GM18907 (cell line): ENCODE measurements around the gene FAM170B.

ENCODE experiments used
- ATAC-seq: cut with Tn5 transposase; IDR thresholded peaks from one replicate; pipeline ENCODE4 v1.9.1; 2021; ENCODE audit warnings: mild to moderate bottlenecking, moderate library complexity; ENCODE audit not compliant: unreplicated experiment

The FAM170B gene

DNA sequence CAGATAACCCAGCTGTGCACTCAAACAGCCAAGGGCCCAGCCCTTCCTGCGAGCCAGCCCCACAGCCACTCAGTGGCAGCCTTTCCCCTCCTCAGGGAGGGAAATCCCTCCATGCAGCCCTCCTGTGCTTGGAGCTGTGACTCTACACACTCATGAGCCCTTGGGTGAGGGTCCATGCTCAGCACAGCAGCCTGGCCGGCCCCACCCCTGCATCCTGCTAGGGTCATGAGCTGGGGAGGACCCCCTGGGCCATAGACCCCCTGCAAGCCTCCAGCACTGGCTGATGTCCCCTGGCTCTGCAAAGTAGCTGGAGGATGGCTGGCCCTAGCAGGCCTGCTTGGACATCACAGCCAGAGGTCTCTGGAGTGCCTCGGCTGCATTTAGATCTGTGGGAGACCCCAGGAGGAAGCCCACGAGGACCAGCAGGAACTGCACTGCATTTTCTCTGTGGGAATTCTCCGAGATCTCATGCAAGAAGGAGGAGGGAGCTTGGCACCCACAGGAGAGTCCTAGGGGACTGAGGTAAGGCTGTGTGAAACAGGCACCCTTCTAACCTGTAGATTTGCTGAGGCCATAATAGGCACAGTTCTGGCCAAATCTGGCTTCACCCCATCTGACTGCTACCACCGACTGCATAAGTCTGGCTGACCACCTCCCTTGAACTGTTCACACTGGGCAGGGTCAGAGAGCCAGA is 37.0 kb upstream of the FAM170B start:
- ATAC-seq = no peak

DNA sequence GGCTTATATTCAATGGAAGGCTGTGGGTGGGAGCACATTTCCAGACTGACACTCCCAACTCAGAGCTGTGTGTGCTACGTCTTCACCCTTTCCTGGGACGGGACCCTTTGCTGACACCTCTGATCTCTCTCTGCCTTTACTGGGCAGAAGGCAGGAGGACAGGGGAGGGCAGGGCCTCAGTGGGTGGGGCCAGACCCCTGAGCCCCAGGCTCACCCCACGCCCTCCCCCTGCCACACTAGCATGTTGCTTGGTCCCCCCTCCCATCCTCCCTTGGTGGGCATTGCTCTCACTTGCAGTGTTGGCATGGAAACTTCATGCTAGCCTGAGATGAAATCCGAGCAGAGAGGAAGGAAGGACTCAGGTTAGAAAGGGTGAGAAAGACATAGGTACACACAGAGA is 36.0 kb upstream of the FAM170B start:
- ATAC-seq = no peak

DNA sequence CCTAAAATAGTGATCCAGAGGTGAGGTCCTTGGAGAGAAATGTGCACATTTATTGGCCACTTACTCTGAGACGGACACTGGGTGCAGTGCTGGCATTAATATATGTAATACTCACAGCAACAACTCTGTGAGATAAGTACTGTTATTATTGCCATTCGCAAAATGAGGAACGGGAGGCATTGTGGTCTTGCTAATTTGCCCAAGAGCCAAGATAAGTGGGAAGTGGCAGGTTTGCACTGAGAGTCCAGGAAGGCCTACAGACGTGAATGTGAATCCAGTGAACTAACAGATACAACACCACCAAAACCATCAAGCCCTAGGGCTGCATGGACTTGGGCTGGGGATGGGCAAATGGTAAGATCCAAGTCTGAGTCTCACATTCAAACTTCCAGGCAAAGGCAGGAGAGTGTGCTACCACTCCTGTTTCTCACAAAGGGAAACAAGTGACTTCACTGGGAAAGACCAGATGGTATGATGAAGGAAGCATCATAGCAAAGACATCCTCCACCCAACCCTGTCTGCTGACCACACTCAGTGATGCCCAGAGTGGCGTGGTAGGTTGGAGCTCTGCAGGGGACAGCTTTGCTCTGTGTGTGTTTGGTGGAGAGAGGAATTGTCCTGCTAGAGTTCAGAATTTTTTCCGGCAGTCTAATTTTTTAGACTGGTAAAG is 35.1 kb upstream of the FAM170B start:
- no peak for ATAC-seq

DNA sequence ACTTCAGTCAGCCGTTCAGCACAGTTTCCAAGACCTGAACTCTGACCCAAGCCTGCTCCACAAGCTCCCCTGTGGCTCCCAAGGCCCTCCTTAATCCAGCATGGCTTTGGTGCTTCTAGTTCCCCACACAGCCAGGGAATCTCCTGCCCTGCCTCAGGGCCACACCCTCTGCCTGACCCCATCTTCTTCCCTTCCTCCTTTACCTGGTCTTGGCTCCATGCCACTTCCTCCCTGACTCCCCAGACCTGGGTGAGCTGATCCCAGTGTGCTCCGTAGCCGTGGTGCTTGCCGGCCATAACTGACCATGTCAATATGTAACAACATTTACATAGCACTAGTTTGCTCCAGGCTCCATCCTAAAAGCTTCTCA is 34.3 kb upstream of the FAM170B start:
- ATAC-seq = no peak

DNA sequence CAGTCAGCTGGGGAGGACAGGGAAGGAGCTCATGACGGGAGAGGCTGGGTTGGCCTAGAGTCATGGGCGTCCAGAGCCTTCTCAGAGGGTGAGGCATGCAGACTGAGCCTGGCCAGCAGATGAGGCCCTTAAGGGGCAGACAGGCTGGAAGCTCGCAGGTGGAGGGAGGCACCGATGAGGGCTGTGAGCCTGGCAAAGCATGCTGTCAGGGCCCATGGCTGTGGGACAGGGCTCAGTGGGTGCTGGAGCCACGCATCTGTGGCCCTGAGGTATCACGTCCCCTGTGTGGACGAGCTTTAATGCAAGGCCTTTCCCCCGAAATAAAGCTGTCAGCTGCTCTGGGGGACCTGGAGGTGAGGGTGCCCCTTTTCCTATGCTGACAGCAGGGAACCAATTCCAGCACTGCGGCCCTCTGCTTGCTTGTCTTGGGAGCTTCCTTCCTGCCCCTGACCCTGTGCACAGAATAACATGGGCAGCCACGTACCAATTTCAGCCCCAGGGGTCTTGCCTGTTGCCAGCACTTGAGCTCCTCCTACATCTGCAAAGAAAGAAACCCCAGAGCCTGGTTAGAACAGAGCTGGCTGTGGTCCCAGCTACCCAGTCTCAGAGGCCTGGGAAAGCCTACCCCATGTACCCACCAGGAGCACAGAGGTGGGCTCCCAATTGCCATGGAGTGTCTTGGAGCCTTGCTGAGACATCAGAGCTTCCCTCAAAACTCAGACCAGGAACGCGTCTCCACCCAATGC is 33.8 kb upstream of the FAM170B start:
- no peak for ATAC-seq

DNA sequence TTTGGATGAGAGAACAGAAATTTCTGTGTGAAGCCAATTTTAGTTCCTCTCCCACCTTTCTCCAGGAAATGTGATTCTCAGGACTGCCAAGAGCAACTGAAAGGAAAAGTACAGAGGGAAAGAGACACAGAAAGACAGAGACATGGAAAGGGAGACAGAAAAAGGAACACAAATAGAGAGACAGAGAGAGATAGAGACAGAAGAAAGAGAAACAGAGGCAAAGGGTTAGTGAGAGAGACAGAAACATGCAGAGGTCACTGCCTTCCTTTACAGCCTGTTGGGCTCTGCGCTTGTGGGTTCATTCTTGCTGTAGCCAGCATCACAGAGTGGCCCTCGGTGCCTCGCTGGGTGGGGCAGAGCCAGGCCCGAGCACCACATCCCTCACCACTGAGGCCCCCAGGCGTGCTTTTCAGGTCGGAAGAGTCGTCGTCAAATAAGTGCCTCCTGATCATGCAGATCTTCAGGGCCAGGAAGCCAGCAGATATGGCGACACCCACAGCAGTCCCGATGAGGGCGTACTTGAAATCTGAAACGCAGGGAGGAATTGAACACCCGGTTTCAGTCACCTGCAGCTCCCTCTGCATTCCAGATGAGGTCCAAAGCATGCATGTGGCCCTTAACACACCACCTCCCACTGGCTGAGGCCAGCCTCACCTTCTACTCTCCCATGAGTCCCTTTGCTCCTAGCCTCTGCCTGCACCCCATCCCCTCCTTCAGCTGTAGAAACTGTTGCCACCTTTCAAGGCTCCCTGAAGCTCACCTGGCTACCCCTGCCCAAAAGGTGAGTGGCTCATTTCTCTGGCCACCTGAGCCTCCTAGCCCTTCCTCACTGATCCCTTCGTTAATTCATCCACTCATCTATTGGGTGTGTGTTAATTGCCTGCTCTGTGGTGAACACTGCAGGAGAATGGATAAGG is 32.9 kb upstream of the FAM170B start:
- ATAC-seq = no peak

DNA sequence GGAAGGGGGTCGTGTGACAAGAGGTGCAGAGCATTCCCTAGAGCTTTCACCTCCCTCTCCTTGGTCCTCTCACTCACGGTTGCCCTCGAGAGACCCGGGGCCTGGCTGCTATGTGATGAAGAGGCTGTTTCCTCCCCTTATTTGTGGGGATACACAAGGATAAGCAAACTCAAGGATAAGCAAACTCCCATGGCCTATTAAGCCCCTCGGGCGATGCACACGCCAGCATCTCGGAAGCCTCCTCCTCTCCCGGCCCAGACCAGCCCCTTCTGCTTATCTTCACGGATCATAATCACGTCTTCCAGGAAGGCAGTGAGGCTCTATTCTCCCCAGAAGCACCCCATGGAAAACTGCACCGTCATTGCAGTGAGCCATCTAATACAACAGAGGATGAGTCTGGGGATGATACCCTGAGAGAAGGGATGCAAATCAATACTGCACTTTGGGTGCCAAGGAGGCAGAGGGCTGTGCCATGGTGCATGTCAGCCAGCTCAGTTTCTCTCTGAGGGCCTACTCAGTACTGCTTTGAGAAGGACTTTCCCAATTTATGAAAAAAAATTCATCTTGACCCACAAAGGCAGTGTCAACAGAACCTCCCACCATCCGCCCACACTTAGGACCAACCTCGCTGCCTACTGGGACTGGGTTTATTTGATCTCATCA is 32.1 kb upstream of the FAM170B start:
- ATAC-seq = no peak

DNA sequence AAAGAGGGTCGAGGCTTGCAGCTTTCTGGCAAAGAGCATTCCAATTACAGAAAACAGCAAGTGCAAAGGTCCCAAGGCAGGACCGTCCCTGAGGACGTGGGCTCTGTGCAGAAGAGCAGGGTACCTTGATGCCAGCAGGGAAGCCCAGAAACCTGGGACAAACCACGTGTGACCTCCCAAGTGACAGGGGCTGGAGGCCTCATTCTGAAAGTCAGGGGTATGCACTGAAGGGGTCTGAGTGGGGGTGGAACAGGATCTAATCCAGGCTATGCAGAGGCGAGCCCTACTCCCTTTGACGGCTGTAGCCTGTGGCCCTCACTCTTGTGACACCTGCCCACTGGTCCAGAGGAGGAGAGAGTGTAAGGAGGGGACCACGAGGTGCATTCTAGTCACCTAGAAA is 31.4 kb upstream of the FAM170B start:
- no peak for ATAC-seq

DNA sequence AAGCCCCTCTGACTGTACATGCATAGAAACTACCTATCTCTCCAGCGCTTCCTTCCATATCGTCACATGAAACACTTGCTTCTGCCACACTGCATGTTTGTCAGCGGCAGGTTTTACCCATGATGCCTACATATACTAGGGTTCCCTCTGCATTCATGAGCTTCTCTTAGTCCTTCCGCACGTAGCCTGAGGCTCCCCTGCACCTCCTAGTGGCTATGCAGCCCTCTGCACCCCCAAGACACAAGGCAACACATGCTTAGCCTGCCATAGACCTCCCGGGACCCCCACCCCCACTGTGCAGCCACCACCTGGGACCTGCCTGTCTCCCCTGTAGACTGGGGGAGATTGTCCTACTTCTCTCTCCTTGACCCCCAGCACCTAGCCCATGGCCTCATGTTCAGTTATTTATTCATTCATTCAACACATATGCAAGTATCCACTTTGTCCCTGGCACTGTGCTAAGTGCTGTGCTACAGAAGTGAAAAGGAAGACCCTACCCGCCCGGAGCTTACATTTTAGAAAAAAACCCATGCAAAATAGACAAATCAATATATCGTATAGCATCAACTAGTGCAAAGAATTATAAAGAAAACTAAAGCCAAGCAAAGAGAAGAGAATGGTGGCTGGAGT is 30.9 kb upstream of the FAM170B start:
- ATAC-seq = peak; percentile 85

DNA sequence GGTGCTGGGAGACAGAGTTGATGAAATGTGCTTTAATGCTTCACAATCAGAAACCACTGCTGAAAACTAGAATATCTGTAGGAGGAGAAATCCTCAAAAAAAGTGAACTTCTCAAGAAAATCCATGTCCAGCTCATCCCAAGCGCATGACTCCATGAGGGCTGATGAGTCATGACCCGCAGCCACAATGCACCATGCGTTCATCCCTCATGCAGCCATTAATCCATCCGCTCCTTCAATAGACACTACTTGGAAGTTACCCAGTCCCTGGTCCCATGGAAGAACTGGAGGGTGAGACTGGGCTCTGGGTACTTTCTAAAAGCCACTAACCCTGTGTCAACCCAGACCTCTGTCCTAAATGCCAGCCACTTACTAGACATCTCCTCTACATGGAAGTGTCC is 29.9 kb upstream of the FAM170B start:
- ATAC-seq = no peak

DNA sequence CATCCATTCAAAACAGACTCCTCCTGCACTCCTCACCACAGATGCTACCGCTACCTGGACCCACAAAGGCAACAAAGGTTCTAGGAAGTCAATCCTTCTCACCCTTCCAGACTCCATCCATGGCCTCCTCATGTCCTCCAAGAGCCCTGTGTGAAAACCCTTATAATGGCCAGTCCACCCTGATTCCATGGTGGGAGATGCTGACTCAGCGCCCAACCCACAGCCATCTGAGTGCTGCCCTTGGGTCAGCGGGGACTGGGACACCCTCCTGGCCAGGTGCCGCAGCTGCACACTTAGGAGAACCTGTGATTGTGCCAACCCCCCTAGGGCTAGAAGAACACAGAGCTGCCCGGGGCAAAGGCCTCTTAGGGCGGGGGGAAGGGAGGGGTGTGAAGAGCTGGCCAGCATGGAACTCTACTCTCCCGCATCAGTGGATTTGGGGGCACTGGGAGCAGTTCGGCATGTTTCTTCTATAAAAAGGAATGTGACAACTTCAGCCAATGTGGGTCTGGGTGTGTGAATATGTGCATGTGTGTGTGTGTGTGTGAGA is 29.0 kb upstream of the FAM170B start:
- ATAC-seq = no peak

DNA sequence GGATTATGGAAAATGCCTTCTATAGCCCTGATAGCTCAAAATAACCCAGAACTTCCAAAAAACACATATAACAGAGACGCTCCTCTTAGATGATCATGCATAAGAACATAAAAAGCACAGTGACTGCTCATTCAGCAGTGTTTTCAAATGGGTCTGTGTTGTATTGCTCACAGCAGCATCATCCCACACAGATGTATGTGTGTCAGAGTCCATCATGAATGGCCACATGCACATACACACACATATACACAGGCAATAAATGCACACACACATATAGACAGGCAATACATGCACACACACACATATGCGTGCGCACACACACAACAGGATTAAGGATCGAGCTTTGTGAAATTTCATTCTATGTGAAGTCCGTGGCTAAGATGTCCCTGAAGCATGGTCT is 28.2 kb upstream of the FAM170B start:
- no peak for ATAC-seq

DNA sequence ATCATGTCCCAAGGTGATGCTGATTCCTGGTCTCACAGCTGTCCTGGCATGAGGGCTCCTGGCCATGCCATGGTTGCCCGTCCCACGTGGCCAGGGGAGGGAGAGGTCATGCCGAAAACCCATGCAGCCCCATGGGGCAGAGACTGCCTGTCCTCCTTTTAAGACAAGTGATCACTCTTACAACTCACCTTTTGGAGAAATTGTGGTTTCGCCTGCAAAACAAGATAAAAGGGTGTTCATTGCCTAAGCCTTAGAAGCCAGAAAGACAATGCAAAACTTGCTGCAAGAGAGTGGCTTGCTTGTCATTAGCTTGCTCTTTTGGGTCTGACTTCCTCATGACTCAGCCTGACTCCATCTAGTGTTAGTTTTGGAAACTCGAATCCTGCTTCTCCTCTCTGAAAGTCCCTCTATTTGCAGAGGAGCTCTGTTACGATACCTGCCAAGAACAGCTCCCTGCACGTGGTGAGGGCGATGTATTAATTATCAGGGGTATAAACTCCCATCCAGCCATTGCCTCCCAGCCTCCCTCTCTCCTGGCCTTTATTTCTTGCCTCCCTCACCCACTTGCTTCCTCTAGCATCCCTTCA is 27.7 kb upstream of the FAM170B start:
- no peak for ATAC-seq

DNA sequence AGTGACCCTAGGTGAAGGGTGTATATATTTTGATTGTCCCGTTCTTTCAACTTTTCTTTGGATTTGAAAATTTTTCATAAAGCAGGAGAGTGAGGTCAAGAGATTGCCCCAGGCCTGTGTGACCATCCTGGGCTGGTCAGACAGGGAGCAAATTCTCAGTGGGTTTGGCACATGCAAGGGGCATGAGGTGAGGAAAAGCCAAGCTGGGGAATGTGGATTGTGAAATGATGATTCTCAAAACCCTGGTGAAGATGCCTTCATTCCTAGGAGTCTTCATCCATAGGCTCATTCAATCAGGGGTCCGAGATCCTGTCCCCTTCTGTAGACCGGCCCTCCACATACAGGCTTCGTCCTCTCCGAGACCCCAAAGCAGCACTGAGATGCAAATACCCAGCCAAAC is 27.0 kb upstream of the FAM170B start:
- no peak for ATAC-seq

DNA sequence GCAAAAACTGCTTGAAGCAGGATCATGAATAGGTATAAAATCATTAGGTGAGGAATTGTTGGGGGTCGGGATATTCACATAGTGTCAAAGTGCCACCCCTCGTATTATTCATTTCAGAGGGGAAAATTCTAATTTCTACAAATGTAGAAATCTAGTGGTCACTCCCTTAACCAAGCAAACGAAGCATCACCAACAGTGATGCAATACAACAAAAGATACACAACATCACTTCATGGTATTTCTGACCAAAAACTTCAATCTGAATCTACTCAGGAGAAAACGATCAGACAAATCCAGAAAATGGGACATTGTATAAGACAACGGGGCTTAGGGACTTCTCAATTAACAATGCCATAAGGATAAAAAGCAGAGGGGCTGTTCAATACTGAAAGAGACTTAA is 26.3 kb upstream of the FAM170B start:
- ATAC-seq = no peak

DNA sequence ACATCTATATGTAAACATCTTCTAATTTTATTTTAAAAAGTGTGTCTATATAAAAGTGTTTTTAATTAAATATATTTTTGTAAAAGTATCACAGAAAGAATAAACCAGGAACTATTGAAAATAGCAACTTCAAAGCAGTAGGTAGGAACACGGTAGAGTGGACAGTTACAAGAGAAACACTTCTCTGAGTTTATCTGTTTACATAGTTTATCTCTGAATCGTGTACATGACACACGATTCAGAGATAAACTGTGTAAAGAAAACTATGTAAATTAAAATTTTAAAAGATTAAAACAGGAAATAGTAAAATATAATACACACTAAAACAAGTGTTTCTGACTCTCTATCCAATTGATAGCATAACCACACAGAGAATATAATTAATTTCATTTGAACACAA is 25.1 kb upstream of the FAM170B start:
- ATAC-seq = no peak

DNA sequence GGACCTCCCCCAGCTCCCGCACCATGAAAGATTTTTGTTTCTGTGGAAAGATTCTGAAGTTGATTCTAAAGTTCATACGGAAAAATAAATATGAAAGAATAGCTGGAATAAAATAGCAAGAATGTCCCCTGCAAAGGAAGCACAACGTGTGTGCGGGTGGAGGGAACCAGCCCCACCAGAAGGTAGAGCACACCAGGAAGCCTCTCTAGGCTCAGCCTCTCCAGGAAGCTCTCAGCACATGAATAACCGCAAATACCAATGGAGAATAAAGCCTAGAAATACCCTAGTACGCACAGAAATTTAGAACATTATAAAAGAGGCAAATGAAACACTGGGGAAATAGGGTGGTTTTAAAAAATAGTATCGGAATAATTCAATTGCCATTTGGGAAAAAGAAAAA is 24.6 kb upstream of the FAM170B start:
- ATAC-seq = no peak

DNA sequence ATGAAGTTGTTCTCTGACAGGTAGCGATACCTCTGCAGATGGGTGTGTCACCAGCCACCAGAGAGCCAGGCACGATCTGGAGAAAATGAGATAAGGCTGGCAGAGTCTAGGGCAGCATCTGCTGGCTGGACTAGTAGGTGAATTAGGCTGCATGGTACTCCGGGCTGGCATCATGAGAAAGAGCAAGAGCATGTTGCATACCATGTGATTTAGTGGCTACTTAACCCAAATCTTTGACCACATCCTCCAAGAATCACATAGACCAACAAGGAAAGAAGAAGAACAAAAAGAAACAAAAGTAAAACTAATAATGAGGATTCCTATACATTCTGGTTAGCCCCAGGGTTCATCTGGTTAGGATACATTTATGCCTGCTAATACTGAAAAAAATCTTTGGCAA is 23.4 kb upstream of the FAM170B start:
- no peak for ATAC-seq

DNA sequence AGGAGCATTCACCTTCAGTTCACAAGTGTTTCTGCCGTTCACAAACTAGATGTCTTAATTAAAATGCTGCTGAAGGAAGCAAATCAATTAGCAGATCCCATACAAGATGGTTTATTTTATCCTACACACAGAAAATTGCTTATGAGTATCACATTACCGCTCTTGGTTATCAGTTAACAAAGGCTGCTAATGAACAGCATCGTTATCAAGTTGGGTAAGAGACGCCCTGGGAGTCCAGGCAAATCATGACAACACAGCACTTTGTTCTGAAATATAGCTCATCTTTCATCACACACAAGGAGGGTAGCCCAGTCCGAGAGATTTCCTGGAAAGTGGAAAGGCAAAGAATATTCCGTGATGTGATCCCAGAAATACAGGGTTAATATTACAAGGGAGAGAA is 20.8 kb upstream of the FAM170B start:
- no peak for ATAC-seq

DNA sequence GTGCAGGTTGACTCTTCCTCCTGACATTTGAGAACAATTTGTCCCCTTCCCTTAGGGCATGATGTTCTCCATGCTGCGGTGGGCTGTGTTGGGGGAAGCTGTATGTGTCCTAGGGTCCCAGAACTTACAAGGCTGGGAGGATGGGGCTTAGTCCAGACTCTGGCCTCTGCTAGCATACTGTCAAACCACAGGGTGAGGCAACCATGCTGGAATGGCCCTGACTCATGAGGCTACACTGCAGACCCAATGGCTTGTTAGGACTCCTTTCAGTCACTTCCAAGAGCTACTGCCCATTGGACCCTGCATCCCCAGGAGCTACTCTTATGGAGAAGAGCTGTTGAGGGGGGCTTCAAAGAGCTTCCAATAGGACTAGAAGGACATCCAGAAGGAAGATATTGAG is 20.1 kb upstream of the FAM170B start:
- ATAC-seq = no peak
